HepG2 (cell line): ENCODE data around the gene ALPI. TPM values are rescaled to one million over a fixed set of nuclear protein-coding genes. Genes with fewer than 3 reads are reported as not detected.
A peak's percentile ranks its signal among the peaks of the same experiment; 100 is the strongest.
"Not testable (repeated sequence)": the region's sequence is repeated elsewhere in the genome, so short reads cannot be mapped to it uniquely, and the experiment has no call there.

Source experiments
- ATAC-seq: fragments of 200-7000 bp; cut with Tn5 transposase; 3 replicates; pipeline ENCODE4 v1.9.1; 2020; ENCODE audit warnings: mild to moderate bottlenecking, moderate library complexity
- BruUV-seq: library from RNA; stranded (reverse); fragments of 400-500 nt; replicated peaks from 2 replicates; lab custom pipeline; 2021; lab: Mats Ljungman, UMichigan
- CTCF ChIA-PET: fragments of 300-600 bp; formaldehyde crosslinking; extraction: SDS; loops from one replicate; lab custom pipeline; 2021; ENCODE audit warnings: low total read pairs, inconsistent platforms, low intra/inter-chr PET ratio; lab: Yijun Ruan, JAX
- POLR2A ChIA-PET: fragments of 350-600 bp; sonication (Branson Sonifier 250); formaldehyde crosslinking; loops from one replicate; lab custom pipeline; 2020; ENCODE audit warnings: antibody characterized with exemption, inconsistent platforms; lab: Yijun Ruan, JAX
- DNase-seq: peaks from one replicate; pipeline ENCODE4 v3.0.0-alpha.2; 2015; ENCODE audit warnings: low spot score
- FAIRE-seq: peaks from 3 replicates; lab custom pipeline; 2011; peaks lifted over from hg19 to GRCh38; lab: Jason Lieb, UNC
- H2AFZ ChIP-seq: one replicate; pipeline ENCODE4 v1.6.1; 2011; ENCODE audit warnings: low read length, inconsistent platforms
- H3K27ac ChIP-seq: fragments of 300-600 bp; 3 replicates; pipeline ENCODE4 v1.8.0; 2011; ENCODE audit warnings: mixed run types, mild to moderate bottlenecking, mixed read lengths, low read length, inconsistent platforms; ENCODE audit not compliant: insufficient read depth; ENCODE audit errors: extremely low read length
- H3K27me3 ChIP-seq, 2 experiments: fragments of 200-600 bp in 1 of 2; 2 replicates in 1 of 2; 3 replicates in 1 of 2; pipeline versions ENCODE4 v1.6.0 to v1.8.0; 2011; ENCODE audit warnings: low read length in 2 of 2, mild to moderate bottlenecking in 2 of 2, moderate library complexity in 2 of 2, inconsistent platforms in 1 of 2; ENCODE audit not compliant: insufficient read depth in 2 of 2, control insufficient read depth in 1 of 2
- H3K36me3 ChIP-seq, 2 experiments: fragments of 200-600 bp in 1 of 2; replicated peaks in 1 of 2; 2 replicates in 1 of 2; 3 replicates in 1 of 2; pipeline versions ENCODE4 v1.5.1 to v1.8.0; 2011; ENCODE audit warnings: low read length in 2 of 2, inconsistent platforms in 1 of 2; ENCODE audit not compliant: insufficient read depth in 2 of 2, control insufficient read depth in 1 of 2
- H3K4me1 ChIP-seq: 2 replicates; pipeline ENCODE4 v1.5.1; 2012; ENCODE audit warnings: low read length, inconsistent platforms; ENCODE audit not compliant: insufficient read depth
- H3K4me2 ChIP-seq: 2 replicates; pipeline ENCODE4 v1.6.0; 2011; ENCODE audit warnings: low read depth, low read length, inconsistent platforms
- H3K4me3 ChIP-seq, 3 experiments: fragments of 200-600 bp in 1 of 3; sonication (generic), shearing (Covaris generic) in 1 of 3; replicated peaks in 1 of 3; 2 replicates each; pipeline ENCODE4 v1.5.1; 2011 to 2016; ENCODE audit warnings: low read length in 3 of 3, inconsistent platforms in 2 of 3, low read depth in 2 of 3, mild to moderate bottlenecking in 2 of 3, control low read depth in 1 of 3, mixed read lengths in 1 of 3; ENCODE audit not compliant: insufficient read depth in 1 of 3
- H3K79me2 ChIP-seq: one replicate; pipeline ENCODE4 v1.6.1; 2011; ENCODE audit warnings: low read length, inconsistent platforms; ENCODE audit not compliant: insufficient read depth
- H3K9ac ChIP-seq: 2 replicates; pipeline ENCODE4 v1.6.0; 2011; ENCODE audit warnings: mild to moderate bottlenecking, low read depth, low read length, inconsistent platforms; ENCODE audit not compliant: insufficient read depth
- H3K9me3 ChIP-seq: 2 replicates; pipeline ENCODE4 v1.5.1; 2012; ENCODE audit warnings: mild to moderate bottlenecking, low read length
- H4K20me1 ChIP-seq: 2 replicates; pipeline ENCODE4 v1.6.0; 2011; ENCODE audit warnings: inconsistent platforms, mild to moderate bottlenecking, low read length, moderate library complexity; ENCODE audit not compliant: insufficient read depth
- CTCF ChIP-seq: sonication (generic); formaldehyde crosslinking; IDR thresholded peaks from 2 replicates; pipeline ENCODE4 v1.5.0; 2020; ENCODE audit warnings: mild to moderate bottlenecking, missing genetic modification reagents, moderate library complexity
- STAG1 ChIP-seq: sonication (generic); formaldehyde crosslinking; IDR thresholded peaks from 2 replicates; pipeline ENCODE4 v1.4.0; 2020; ENCODE audit warnings: missing genetic modification reagents
- ZNF678 ChIP-seq: sonication (generic); formaldehyde crosslinking; IDR thresholded peaks from 2 replicates; pipeline ENCODE4 v1.4.0; 2020; ENCODE audit warnings: mild to moderate bottlenecking, missing genetic modification reagents
- WGBS: methylation state at CpG from one replicate; pipeline ENCODE4 v1.1.6; 2017; ENCODE audit warnings: low lambda C conversion rate; 5-methylcytosine and 5-hydroxymethylcytosine counted together
- in situ Hi-C: cut with HindIII; loops from 2 replicates; pipeline ENCODE4 v1.10.0; 2017; ENCODE audit warnings: low pct_unique_long_range_greater_than_20kb; ENCODE audit not compliant: extremely low pct_ligation_motif_present
- intact Hi-C: fragments of 100-400 bp; cut with micrococcal nuclease; formaldehyde crosslinking; loops from one replicate; pipeline ENCODE4 v1.10.0; 2022; ENCODE audit not compliant: unreplicated experiment
- polyA plus RNA-seq, 8 experiments: library from polyadenylated mRNA; depleted of rRNA in 3 of 8; stranded (reverse) in 7 of 8; unstranded in 1 of 8; fragments of >200 nt; fragmentation: Illumina TruSeq in 4 of 8; extraction: Trizol in 4 of 8; gene quantifications; 2 replicates each; pipeline versions ENCODE4 v1.2.1 to v1.2.3, GENCODE V29; 2011 to 2016; ENCODE audit warnings: low read depth in 4 of 8, missing spikeins in 1 of 8, mixed read lengths in 1 of 8; ENCODE audit not compliant: insufficient read depth in 1 of 8
- total RNA-seq, 5 experiments: library from RNA; depleted of rRNA; stranded (reverse); fragments of >200 nt; fragmentation: Illumina TruSeq; extraction: Trizol; gene quantifications; 2 replicates each; pipeline ENCODE4 v1.2.3, GENCODE V29; 2016; ENCODE audit warnings: low read depth in 1 of 5

ALPI gene
- total and polyA plus RNA-seq, 2 of the 13 experiments (the other 11 are each of a cell fraction or from before 2014, with no cell fraction given) = not detected

GRCh38 chr2:232445149-232445885 lies 10.6 kb upstream of the ALPI start:
- CTCF ChIA-PET, FAIRE-seq, H2AFZ ChIP-seq, ATAC-seq, H3K4me2 ChIP-seq, H3K27ac ChIP-seq, DNase-seq, H4K20me1 ChIP-seq, H3K9ac ChIP-seq, H3K79me2 ChIP-seq, in situ Hi-C loops, H3K36me3 ChIP-seq, BruUV-seq, H3K4me3 ChIP-seq, POLR2A ChIA-PET, H3K9me3 ChIP-seq: not testable (repeated sequence)
- intact Hi-C loops = loop anchor here (5.0 kb wide), 1 partner anchor 77 kb away; the partner anchor contains the start of gene PRSS56
- 63% methylated on average over 8 of the region's 29 CpGs for WGBS
- peaks cover 5 to 29% of the 10 kb centered on the region in 2 experiments; a peak in 4 of 5 replicates for H3K27me3 ChIP-seq
- H3K4me1 ChIP-seq = peaks cover 22% of the 10 kb centered on the region

GRCh38 chr2:232446266-232446777 lies 9.6 kb upstream of the ALPI start:
- H2AFZ ChIP-seq, DNase-seq, H3K27ac ChIP-seq, BruUV-seq, H3K9me3 ChIP-seq, H3K4me3 ChIP-seq, H3K36me3 ChIP-seq, POLR2A ChIA-PET, H3K4me2 ChIP-seq, FAIRE-seq, H4K20me1 ChIP-seq, H3K9ac ChIP-seq, H3K79me2 ChIP-seq, in situ Hi-C loops: not testable (repeated sequence)
- intact Hi-C loops = loop anchor here (5.0 kb wide), 1 partner anchor 76 kb away; the partner anchor contains the start of gene PRSS56
- Histone ChIP-seq H3K4me1 (peaks cover 21% of the 10 kb centered on the region), H3K27me3 (peaks cover 7 to 30% of the 10 kb centered on the region in 2 experiments; a peak in 4 of 5 replicates)
- 0 out of 2 replicates have a peak, but pooled peaks have one; percentile 41 for TF ChIP-seq ZNF678 (CRISPR knock-in tag)
- 0 out of 2 replicates have a peak, but pooled peaks have one; percentile 14 for TF ChIP-seq STAG1 (CRISPR knock-in tag)
- peak; percentile 63 for TF ChIP-seq CTCF (CRISPR knock-in tag)
- peak; percentile 45 for ATAC-seq
- WGBS = 69% methylated on average over 2 of the region's 9 CpGs
- CTCF ChIA-PET = interaction anchor here (0.9 kb wide), 1 partner anchor 76 kb away, joined by 3 read pairs; no protein-coding TSS in a partner anchor
